GM19397 (cell line): ENCODE measurements around the gene THRA.

Experiments used
- ATAC-seq: cut with Tn5 transposase; IDR thresholded peaks from one replicate; pipeline ENCODE4 v1.9.1; 2021; ENCODE audit warnings: mild to moderate bottlenecking, moderate library complexity; ENCODE audit not compliant: unreplicated experiment

THRA gene

GRCh38 chr17:40062329-40063186 lies at the start of gene THRA:
Gene THRA (plus strand): TSS chr17:40062965. CDS start chr17:40074489, 11,524 bp downstream.
- ATAC-seq, result peak; percentile 65

GRCh38 chr17:40014375-40014980 lies 48.3 kb upstream of the THRA start:
- ATAC-seq, result no peak

- no peak for ATAC-seq
These were observed 47.5 kb upstream of the THRA start, which contains the start of gene CSF3 for GRCh38 chr17:40015005-40015997. Gene CSF3 (plus strand): TSS chr17:40015440. CDS start chr17:40015475, 35 bp downstream.

GRCh38 chr17:40015998-40016985 lies 46.5 kb upstream of the THRA start:
- ATAC-seq, result no peak

GRCh38 chr17:40017422-40018080 lies 45.2 kb upstream of the THRA start:
- ATAC-seq, result no peak

- ATAC-seq, result no peak
These were observed 44.3 kb upstream of the THRA start for GRCh38 chr17:40018211-40019121.

- no peak for ATAC-seq
These were observed 43.4 kb upstream of the THRA start for GRCh38 chr17:40019140-40019991.

GRCh38 chr17:40020146-40020545 lies 42.6 kb upstream of the THRA start:
- no peak for ATAC-seq

- ATAC-seq, result no peak
These were observed 41.3 kb upstream of the THRA start for GRCh38 chr17:40021451-40021971.

- ATAC-seq, result no peak
These were observed 40.3 kb upstream of the THRA start for GRCh38 chr17:40022497-40022896.

- ATAC-seq, result no peak
These were observed 39.7 kb upstream of the THRA start for GRCh38 chr17:40022961-40023541.

- no peak for ATAC-seq
These were observed 39.0 kb upstream of the THRA start for GRCh38 chr17:40023590-40024292.

- no peak for ATAC-seq
These were observed 37.9 kb upstream of the THRA start for GRCh38 chr17:40024901-40025300.

- no peak for ATAC-seq
These were observed 37.2 kb upstream of the THRA start for GRCh38 chr17:40025559-40025958.

- no peak for ATAC-seq
These were observed 36.6 kb upstream of the THRA start for GRCh38 chr17:40025991-40026815.
